HG03575 (cell line): ENCODE results near the gene DLG4.
"Not testable (repeated sequence)": the region's sequence is repeated elsewhere in the genome, so short reads cannot be mapped to it uniquely, and the experiment has no call there.

Source experiments
- ATAC-seq: cut with Tn5 transposase; IDR thresholded peaks from one replicate; pipeline ENCODE4 v1.9.1; 2021; ENCODE audit not compliant: unreplicated experiment, insufficient number of reproducible peaks, low FRiP score; ENCODE audit errors: extremely low read depth

Gene DLG4

DNA sequence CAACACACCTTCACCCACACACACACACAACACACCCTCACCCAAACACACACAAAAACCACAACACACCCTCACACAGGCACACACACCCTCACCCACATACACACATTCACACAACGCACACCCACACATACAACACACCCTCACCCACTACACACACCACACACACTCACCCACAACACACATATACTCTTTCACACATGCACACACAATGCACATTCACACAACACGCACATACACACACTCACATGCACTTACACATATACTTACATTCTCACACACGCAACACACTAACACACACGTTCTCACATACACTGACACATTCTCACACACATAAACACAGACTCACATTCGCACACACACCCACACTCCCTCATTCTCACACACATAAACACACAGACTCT is 44.3 kb downstream of the DLG4 start:
- ATAC-seq: no peak

DNA sequence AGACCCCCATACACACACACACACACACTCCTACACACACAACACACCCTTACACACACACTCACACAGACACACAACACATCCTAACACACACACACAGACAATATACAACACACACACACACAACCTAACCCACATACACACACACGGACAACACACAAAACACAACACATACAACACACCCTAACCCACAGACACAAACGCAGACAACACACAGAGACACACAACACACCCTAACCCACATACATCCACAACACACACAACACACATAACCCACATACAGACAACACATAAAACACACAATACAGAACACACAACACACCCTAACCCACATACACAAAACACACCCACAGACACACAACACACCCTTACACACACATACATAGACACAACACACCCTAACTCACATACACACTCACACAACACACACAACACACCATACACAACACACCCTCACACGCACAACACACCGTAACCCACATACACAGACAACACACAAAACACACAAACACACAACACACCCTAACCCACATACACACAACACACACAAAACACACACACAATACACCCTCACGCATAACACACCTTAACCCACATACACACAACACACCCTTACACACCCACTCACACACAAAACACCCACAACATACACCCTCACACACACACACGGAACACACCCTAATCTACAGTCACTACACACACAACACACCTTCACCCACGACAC is 44.9 kb downstream of the DLG4 start:
- no peak for ATAC-seq

DNA sequence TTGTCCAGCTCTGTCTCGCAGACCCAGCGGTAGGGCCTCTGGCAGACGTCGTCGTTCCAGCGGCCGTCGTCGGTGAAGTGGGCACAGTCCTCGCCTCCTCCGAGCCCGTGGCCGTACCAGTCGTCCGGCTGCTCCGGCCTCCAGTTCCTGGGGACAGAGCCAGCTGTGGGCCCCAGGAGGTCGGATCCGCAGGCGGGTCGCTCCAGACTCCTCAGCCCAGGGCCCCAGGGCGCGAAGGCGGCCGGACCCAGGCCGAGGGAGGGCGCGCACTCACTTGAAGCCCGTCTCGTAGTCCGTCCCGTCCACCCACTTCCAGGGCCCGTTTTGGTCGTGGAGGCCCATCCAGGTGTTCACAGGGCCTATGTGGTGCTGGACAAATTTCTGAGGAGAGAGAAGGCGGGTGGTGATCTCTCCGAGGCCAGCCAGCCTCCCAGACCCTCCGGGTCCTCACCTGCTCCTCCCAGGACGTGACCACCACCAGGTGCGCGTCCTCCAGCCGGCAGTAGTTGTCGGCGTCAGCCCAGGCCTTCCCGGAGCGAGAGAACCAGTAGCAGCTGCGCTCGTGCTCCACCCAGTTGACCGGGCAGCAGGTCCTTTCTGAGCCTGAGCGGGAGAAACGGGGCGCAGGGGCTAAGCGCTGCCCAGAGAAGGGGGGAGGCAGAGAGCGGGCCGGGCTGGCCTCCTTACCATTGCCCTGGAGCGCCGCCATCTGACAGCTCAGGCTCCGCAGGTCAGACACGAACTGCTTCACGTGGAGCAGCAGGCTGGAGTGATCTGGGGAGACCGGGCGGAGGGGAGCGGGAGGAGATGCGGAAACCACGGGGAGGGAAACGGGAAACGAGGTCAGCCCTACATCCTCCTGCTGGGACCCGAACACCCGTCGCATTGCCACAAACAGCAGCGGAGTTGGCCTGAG is 45.7 kb downstream of the DLG4 start:
- no peak for ATAC-seq

DNA sequence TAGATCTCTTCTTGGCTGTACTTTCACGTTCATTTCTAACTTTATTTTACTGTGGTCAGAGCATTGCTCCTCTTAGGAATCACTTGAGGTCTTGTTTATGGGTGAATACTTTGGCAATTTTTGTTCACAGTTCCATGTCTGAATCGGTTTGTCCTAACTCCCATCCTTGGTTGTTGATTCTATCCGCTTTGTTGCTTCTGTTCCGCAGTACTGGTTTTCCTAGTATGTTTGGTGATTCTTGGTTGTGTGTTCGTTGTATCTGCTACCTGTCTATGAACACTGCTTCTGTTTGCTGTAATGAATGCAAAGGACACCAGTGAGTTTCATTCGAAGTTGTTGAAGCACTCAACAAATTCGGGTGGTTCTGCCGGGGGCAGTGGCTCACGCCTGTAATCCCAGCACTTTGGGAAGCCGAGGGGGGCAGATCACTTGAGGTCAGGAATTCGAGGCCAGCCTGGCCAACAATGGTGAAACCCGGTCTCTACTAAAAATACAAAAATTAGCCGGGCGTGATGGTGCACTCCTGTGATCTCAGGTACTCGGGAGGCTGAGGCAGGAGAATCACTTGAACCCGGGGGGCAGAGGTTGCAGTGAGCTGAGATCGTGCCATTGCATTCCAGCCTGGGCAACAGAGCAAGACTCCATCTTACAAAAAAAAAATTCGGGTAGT is 47.0 kb downstream of the DLG4 start:
- ATAC-seq: not testable (repeated sequence)

DNA sequence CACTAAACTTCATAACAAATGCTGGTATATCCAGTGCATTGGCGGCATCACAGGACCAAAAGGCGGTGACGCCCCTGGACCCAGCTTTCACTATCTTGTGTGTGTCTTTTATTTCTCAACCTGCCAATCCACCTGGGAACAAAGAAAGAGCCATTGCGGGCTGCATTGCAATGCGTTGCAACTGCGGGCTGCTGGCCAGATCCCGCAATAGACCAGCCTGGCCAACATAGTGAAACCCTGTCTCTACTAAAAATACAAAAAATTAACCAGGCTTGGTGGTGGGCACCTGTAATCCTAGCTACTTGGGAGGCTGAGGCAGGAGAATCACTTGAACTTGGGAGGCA is 50.1 kb downstream of the DLG4 start:
- ATAC-seq: not testable (repeated sequence)

DNA sequence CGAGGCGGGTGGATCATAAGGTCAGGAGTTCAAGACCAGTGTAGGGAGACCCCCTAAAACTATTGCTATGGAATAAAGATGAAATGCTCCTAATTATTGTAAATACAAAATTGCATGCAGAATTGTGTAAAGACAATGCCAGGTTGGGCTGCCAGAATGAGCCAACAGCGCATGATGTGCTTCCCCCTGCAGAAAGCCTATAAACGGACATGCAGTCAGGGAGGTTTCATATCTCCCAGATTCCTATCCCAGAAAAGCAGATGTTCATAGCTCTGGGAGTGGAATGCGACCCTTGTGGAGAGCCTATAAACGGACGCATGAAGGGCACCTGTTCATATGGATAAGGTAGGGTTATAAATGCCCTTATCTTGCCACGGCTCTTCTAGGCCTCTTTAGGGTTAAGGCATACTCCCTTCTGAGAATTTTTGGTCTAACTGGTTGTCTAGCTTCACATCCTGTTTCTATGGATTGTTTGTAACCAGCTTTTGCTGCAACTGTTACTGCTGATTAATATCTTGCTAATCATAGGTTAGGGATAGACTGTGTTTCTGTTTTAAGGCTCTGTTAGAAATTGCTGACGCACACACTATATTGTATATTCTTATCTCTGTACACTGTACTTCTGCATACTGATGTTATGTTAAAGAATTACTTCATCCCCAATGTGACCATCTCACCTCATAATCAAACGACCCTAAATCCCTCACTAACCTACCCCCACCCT is 50.6 kb downstream of the DLG4 start:
- ATAC-seq: not testable (repeated sequence)

DNA sequence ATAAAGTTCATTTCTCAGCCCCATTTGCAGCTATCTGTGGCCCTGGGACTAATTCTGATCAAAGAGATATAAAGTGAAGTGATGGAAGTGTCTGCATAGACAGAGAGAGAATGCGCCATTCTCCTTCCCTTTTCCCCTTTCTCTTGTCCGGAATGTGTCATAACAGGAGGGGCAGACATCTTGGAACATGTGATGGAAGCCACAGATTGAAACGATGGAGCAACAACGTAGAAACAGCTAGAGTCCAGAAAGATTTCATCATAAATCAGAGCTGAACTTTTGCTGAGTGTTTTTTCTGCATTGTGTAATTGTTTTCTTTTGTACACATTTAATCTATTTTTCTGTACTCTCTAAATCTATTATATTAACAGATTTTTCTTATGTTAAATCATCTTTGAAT is 51.8 kb downstream of the DLG4 start:
- no peak for ATAC-seq

DNA sequence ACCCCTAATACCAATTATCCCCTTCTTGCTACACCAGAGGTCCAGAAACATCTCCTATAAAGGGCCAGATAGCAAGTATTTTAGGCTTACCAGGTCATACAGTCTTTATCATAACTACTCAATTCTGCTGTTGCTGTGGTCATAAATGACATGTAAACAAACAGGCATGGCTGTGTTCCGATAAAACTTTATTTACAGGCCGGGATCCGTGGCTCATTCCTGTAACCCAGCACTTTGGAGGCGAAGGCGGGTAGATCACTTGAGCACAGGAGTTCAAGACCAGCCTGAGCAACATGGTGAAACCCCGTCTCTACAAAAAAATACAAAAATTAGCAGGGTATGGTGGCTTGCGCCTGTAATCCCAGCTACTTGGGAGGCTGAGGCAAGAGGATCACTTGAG is 52.8 kb downstream of the DLG4 start:
- ATAC-seq: no peak

DNA sequence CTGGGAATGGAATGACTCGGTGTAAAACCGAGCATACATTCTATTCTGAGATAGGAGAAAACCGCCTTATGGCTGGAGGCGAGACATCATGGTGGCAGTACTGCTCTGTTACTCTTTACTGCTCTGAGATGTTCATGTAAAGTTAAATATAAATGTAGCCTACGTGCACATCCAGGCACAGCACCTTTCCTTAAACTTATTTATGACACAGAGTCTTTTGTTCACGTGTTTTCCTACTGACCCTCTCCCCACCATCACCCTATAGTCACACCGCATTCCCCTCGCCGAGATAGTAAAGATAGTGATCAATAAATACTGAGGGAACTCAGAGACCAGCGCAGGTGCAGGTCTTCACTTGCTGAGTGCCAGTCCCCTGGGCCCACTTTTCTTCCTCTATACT is 60.1 kb downstream of the DLG4 start:
- not testable (repeated sequence) for ATAC-seq

DNA sequence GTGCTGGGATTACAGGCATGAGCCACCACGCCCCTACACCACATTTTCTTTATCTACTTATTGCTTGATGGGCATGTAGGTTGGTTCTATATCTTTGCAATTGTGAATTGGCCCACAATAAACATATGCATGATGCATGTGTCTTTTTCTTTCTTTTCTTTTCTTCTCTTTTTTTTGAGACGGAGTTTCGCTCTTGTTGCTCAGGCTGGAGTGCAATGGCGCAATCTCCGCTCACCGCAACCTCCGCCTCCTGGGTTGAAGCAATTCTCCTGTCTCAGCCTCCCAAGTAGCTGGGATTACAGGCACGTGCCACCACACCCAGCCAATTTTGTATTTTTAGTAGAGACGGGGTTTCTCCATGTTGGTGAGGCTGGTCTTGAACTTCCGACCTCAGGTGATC is 61.2 kb downstream of the DLG4 start:
- not testable (repeated sequence) for ATAC-seq

DNA sequence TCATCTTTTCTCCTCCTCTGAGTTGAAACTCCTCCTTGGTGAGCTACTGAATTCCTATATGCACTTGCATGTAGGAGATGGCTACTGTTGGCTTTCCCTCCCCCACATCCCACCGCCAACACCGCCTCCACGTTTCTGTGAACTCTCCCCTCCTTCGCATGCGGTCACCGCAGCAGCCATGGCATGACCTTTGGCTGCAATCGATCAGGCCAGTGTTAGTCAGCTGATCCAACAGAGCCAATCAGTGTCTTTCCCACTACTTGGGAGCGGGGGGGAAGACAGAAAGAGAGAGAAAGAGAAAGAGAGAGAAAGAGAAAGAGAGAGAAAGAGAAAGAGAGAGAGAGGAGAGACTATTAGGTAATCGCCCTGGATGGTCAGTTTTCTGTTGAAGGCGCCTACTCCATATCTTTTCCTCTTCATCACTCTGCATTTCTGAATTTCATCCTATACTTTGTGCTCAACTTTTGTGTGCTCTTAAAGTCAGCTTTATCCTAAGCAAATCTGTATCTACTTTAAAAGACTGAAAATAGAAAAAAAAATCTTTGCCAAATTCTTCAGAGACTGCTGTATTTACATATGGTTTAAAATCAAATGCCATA is 63.2 kb downstream of the DLG4 start:
- ATAC-seq: no peak

DNA sequence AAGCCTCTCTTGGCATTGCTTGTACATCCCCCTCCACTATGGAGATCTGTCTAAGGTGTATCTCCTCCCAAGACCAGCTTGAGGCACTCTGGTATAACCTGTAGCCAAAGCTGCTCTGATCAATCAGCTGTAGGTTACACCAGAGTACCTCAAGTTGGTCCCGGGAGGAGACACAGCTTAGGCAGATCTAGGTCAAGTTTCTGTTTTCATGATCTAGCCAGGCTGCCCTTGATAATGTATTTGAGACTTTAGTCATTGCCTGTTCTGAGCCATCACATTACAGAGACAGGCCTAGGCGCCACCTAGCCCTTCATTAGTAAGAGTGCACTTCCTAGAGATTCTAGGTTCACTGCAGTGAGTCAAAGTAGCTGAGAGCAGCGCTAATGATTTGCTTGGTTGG is 71.9 kb downstream of the DLG4 start:
- ATAC-seq: no peak

DNA sequence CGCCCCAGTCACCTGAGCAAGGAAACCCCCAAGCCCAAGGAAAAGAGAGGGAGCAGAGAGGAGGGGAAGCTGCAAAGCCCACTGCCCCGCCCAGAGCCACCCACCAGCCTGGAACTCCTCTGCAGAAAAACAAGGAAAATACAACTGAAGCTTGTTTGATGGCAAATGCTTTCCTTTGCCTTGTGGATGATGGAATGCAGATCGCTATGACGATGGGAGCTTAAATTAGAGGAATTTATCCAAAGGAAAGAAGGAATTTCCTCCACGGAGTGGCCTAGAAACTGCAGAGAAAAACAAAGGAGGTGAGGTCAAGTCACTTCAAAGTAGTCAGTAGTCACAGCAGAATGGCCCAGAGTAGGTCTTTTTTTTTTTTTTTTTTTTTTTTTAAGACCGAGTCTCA is 73.5 kb downstream of the DLG4 start:
- no peak for ATAC-seq

DNA sequence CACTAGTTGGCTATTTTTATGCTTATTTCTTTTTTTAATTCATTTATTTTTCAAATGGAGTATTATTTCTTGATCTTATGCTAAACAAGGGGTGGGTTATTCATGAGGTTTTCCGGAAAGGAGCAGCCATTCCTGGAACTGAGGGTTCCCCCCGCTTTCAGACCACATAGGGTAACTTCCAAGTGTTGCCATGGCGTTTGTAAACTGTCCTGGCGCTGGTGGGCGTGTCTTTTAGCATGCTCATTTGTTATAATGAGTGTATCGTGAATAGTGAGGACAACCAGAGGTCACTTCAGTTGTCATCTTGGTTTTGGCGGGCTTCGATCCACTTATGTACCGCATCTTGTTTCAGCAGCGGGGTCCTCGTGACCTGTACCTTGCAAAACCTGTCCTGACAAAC is 75.4 kb downstream of the DLG4 start:
- no peak for ATAC-seq

DNA sequence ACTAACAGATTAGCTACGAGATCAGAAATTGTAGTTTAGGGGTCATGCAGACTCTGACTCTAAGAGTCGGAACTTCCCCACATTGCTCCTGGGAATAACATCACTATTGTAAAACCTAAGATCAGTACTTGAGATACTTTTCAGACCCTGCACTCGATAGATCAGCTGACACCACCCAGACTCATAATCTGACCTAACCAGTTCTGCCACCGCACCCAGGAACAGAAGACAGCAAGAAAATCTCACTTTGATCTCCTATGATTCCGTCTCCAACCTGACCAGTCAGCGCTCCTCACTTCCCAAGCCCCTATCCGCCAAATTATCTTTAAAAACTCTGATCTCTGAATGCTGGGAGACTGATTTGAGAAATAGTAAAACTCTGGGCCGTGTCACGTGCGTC is 77.8 kb downstream of the DLG4 start:
- ATAC-seq: no peak

DNA sequence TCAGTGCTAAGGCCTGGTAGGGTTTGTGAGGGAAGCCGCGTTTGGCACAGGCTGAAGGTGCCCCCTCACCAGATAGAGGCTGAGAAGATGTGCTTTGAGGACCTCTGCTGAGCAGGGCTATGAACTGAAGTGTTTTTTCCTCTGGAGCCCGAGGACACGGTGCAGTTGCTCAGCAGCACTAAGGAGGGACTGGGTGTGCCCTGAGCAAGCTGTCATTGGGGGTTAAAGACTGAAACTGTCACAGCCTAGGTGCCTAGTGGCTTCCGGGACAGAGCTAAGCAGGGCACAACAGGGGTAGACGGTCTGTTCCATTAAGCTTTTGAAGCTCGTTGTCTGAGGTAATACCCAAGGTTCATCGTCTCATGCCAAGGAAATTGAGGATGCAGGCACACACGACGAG is 80.2 kb downstream of the DLG4 start:
- ATAC-seq: no peak

DNA sequence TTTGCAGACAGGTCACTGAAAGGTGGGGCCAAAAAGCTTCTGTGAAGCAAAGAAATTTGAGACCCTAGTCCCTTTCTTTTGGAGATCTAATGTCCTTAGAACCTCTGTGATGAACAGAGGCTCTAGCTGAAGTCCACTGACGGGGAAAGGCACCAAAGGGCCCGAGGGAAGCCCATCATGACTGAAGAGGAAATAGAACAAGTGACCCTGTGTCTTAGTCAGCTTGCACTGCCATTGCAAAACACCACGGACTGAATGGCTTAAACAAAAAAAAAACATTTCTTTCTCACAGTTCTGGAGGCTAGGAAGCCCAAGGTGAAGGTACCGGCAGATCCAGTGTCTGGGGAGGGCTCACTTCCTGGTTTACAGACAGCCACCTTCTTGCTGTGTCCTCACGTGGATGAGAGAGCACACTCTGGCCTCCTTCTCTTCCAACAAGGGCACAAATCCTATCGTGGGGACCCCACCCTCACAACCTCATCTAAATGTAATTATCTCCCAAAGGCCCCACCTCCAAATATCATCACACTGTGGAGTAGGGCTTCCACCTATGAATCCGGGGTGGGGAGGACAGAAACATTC is 80.7 kb downstream of the DLG4 start:
- no peak for ATAC-seq

DNA sequence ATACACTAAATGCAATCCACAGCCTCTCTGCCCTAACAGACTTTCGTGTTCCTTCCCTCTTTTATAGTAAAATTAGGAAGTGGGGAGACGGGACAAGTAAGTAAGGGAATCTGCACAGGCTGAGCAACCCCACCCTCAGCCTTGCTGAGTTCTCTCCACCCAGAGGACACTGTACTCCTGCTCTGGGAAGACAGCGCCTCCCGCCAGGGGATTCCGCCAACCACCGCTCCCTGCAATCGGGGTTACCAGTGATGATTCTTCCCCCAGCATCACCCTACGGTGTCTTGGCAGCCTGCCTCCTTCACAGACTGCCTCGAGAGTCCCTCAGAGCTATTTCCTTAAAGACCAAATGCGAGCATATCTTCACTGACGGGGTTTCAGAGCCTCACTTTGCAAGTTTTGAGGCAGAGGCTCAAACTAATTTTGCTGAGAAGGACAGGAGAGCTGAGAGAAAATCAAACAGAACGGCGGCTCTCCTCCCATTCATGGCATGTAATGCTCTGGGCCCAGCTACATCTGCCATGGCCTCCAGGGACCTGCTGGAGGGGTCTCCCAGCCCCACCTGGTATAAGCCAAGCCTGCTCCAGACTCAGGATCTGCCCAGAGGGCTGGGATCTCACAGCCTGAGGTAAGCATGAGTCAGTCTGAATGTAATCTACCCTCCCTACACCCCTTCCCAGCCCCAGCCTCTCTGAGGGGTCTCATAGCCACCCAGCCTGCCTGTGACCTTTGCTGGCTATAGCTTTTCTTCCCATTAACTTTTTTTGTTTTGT is 82.3 kb downstream of the DLG4 start:
- ATAC-seq: no peak
